Left ventricle myocardium inferior (tissue), 1 donor: ENCODE data around the gene DENND1A. TPM values are rescaled to one million over a fixed set of nuclear protein-coding genes. Genes with fewer than 3 reads are reported as not detected.

Experiments used
- DNase-seq: peaks from one replicate; pipeline ENCODE4 v3.0.0-alpha.2; 2020
- H3K27ac ChIP-seq: fragments of 200-600 bp; replicated peaks from 2 replicates; pipeline ENCODE4 v1.8.0; 2021
- H3K27me3 ChIP-seq: fragments of 200-600 bp; 2 replicates; pipeline ENCODE4 v1.8.0; 2021; ENCODE audit warnings: low read depth
- H3K36me3 ChIP-seq: fragments of 200-600 bp; 2 replicates; pipeline ENCODE4 v1.8.0; 2021
- H3K4me1 ChIP-seq: fragments of 200-600 bp; 2 replicates; pipeline ENCODE4 v1.8.0; 2021
- H3K4me3 ChIP-seq: fragments of 200-600 bp; 2 replicates; pipeline ENCODE4 v1.8.0; 2021; ENCODE audit warnings: mild to moderate bottlenecking, moderate library complexity
- H3K9me3 ChIP-seq: fragments of 200-600 bp; replicated peaks from 2 replicates; pipeline ENCODE4 v1.8.0; 2021
- CTCF ChIP-seq: fragments of 200-600 bp; IDR thresholded peaks from 2 replicates; pipeline ENCODE4 v1.8.0; 2021; ENCODE audit warnings: antibody characterized with exemption, mild to moderate bottlenecking, borderline replicate concordance
- intact Hi-C: fragments of 100-400 bp; cut with micrococcal nuclease; formaldehyde crosslinking; loops from one replicate; pipeline ENCODE4 v1.11.0; 2022
- total RNA-seq: library from RNA; stranded (reverse); fragmentation: NEBNext Ultra II Directional; extraction: Animal tissue kit (Norgen Biotek cat#: 25700); gene quantifications from one replicate; pipeline ENCODE4 v1.2.1, GENCODE V29; 2021
- donor health status: DM: no; HTN: yes; CAD: no; lungs with severe emphysema.

The DENND1A gene
- total RNA-seq, 1 donor from 2014 or later = 12.2 TPM

DNA sequence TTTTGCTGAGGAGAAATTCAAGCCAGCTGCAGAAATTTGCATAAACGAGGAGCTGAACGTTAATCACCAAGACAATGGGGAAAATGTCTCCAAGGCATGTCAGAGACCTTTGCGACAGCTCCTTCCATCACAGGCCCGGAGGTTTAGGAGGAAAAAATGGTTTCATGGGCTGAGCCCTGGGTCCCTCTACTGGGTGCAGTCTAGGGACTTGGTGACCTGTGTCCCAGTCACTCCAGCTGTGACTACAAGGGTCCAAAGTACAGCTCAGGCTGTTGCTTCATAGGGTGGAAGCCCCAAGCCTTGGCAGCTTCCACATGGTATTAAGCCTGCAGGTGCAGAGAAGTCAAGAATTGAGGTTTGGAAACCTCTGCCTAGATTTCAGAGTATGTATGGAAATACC, 207.5 kb downstream of the DENND1A start:
- no peak for TF ChIP-seq CTCF
- no peaks in the 10 kb centered on the region for H3K36me3 ChIP-seq
- no peak for DNase-seq
- peaks cover 5% of the 10 kb centered on the region for H3K4me1 ChIP-seq
- H3K27ac ChIP-seq = no peak overlapping the region
- H3K4me3 ChIP-seq = no peak overlapping the region
- no peaks in the 10 kb centered on the region for H3K27me3 ChIP-seq
- peaks cover 4% of the 10 kb centered on the region for H3K9me3 ChIP-seq
- intact Hi-C loops = no loop called here

GRCh38 chr9:123718188-123718587, 211.7 kb downstream of the DENND1A start:
- no peaks in the 10 kb centered on the region for H3K27me3 ChIP-seq
- intact Hi-C loops = no loop called here

DNA sequence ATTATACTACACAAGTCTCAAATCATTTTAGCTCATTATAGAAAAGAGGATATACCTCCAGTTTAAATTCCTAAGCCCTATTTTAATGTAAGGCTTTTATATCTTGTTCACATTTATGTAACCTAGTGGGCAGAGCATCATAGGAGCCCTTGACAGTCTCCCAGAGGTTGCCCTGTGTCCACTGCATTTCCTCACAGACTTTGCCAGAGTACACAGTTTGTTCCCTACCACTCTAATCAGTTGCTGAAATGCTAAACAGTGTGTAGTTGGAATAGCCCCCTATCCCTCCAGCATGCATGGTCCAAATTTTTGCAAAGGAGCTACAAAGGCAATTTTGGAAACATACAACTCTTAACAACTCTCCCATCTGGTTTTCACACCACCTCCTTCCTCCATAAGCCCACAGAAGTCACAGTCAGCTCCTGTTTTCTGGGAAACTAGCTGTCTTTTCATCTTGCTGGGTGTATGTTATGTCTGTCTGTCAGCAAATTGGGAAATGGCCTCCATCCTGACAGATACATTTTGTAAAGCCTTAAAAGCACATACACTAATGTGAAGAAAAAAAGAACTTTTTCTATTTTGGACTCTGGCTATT, 212.2 kb downstream of the DENND1A start:
- Histone ChIP-seq H3K27me3 (no peaks in the 10 kb centered on the region), H3K36me3 (no peaks in the 10 kb centered on the region), H3K27ac (no peak overlapping the region), H3K9me3 (peaks cover 3% of the 10 kb centered on the region), H3K4me3 (no peak overlapping the region), H3K4me1 (peaks cover 5% of the 10 kb centered on the region)
- intact Hi-C loops = no loop called here
- no peak for TF ChIP-seq CTCF
- no peak for DNase-seq

More at GRCh38 chr9:123718188-123718587, 211.7 kb downstream of the DENND1A start:
- no peak for DNase-seq
- no peak for TF ChIP-seq CTCF
- Histone ChIP-seq H3K36me3 (no peaks in the 10 kb centered on the region), H3K4me3 (no peak overlapping the region), H3K27ac (no peak overlapping the region), H3K9me3 (peaks cover 4% of the 10 kb centered on the region), H3K4me1 (peaks cover 5% of the 10 kb centered on the region)

GRCh38 chr9:123716339-123716945, 213.5 kb downstream of the DENND1A start:
- TF ChIP-seq CTCF = no peak
- Histone ChIP-seq H3K4me3 (no peak overlapping the region), H3K27ac (no peak overlapping the region), H3K9me3 (no peaks in the 10 kb centered on the region), H3K4me1 (peaks cover 5% of the 10 kb centered on the region), H3K36me3 (no peaks in the 10 kb centered on the region), H3K27me3 (no peaks in the 10 kb centered on the region)
- intact Hi-C loops = no loop called here
- DNase-seq = no peak

GRCh38 chr9:123715258-123715657, 214.7 kb downstream of the DENND1A start:
- Histone ChIP-seq H3K9me3 (no peaks in the 10 kb centered on the region), H3K27me3 (no peaks in the 10 kb centered on the region), H3K36me3 (no peaks in the 10 kb centered on the region), H3K4me3 (no peak overlapping the region), H3K4me1 (peaks cover 5% of the 10 kb centered on the region), H3K27ac (no peak overlapping the region)
- TF ChIP-seq CTCF = no peak
- DNase-seq = no peak
- intact Hi-C loops = no loop called here
